ENCODE measurements around the gene CREBRF. TPM values are rescaled to one million over a fixed set of nuclear protein-coding genes. Genes with fewer than 3 reads are reported as not detected.
"Not testable (repeated sequence)": the region's sequence is repeated elsewhere in the genome, so short reads cannot be mapped to it uniquely, and the experiment has no call there.

The CREBRF gene
- total and polyA plus RNA-seq, 2 experiments from 2014 or later: 5.8 to 11.9 TPM

GRCh38 chr5:173103411-173103810, 47.3 kb downstream of the CREBRF start:
- Histone ChIP-seq H3K27me3 (no peaks in the 10 kb centered on the region), H3K36me3 (no peaks in the 10 kb centered on the region), H3K4me1 (ENCODE audit: low read depth) (no peaks in the 10 kb centered on the region), H3K4me3 (no peak overlapping the region), H3K27ac (no peak overlapping the region), H3K9me3 (ENCODE audit: low read depth) (no peaks in the 10 kb centered on the region)
- TF ChIP-seq CTCF (IDR thresholded peaks at IDR 0.05; ENCODE audit: low read depth, low read length): no peak
- DNase-seq (ENCODE audit: low read depth in 1 of 2, low spot score in 1 of 2): no peak

- Histone ChIP-seq H3K9me3 (ENCODE audit: low read depth) (no peaks in the 10 kb centered on the region), H3K27ac (no peak overlapping the region), H3K27me3 (no peaks in the 10 kb centered on the region), H3K4me1 (ENCODE audit: low read depth) (no peaks in the 10 kb centered on the region), H3K36me3 (peaks cover 11% of the 10 kb centered on the region), H3K4me3 (no peak overlapping the region)
- no peak for DNase-seq (ENCODE audit: low read depth in 1 of 2, low spot score in 1 of 2)
- no peak for TF ChIP-seq CTCF (IDR thresholded peaks at IDR 0.05; ENCODE audit: low read depth, low read length)
Observed at GRCh38 chr5:173108914-173109313, 52.8 kb downstream of the CREBRF start.

DNA sequence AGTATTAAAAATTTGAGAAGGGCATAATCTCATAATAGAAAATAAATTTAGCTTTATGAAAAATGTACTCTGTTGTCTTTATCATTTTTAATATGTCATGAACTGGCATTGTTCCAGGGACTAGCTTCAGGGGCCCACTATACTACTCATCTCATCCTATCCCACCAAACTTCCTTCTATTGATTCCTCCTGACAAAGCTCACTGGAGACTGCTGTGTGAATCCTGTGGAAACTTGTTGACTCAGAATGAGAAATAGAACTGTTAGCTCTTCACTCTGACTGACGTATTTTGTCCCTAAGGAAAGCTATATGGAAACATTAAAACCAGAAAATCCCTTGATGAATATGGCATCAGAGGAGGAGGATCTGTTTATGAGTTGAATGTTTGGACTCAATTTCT, 58.4 kb downstream of the CREBRF start:
- no peaks in the 10 kb centered on the region for H3K27me3 ChIP-seq
- H3K27ac ChIP-seq: no peak overlapping the region
- no peak for DNase-seq (ENCODE audit: low read depth in 1 of 2, low spot score in 1 of 2)
- peaks cover 13% of the 10 kb centered on the region for H3K36me3 ChIP-seq
- no peak overlapping the region for H3K4me3 ChIP-seq
- TF ChIP-seq CTCF (IDR thresholded peaks at IDR 0.05; ENCODE audit: low read depth, low read length): no peak
- no peaks in the 10 kb centered on the region for H3K4me1 ChIP-seq (ENCODE audit: low read depth)
- H3K9me3 ChIP-seq (ENCODE audit: low read depth): no peaks in the 10 kb centered on the region

GRCh38 chr5:173119719-173120118, 63.6 kb downstream of the CREBRF start:
- no peaks in the 10 kb centered on the region for H3K9me3 ChIP-seq (ENCODE audit: low read depth)

DNA sequence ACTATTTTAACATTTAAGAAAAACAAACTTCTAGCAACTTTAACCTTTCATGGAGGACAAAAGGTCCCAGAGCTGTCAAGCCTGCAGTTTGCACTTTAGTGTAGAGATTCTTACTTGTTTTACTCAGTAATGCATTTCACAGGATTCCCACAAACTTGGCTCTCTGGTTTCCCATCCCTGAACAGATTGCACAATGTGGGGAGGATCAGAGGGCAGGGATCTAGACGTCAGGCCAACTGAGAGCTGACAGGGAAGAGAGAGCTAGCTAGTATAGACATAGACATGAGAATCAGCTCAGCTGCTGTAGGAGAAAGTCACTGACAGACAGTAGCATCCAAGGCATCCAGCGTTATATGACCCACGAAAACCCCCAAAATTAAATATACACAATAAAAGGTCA, 67.3 kb downstream of the CREBRF start:
- H3K4me1 ChIP-seq (ENCODE audit: low read depth): no peaks in the 10 kb centered on the region
- H3K27ac ChIP-seq: no peak overlapping the region
- H3K36me3 ChIP-seq: no peaks in the 10 kb centered on the region
- H3K9me3 ChIP-seq (ENCODE audit: low read depth): no peaks in the 10 kb centered on the region
- no peak overlapping the region for H3K4me3 ChIP-seq
- peak in 1 of 2 donors; percentile 86 for DNase-seq (ENCODE audit: low read depth in 1 of 2, low spot score in 1 of 2)
- TF ChIP-seq CTCF (IDR thresholded peaks at IDR 0.05; ENCODE audit: low read depth, low read length): no peak
- H3K27me3 ChIP-seq: no peaks in the 10 kb centered on the region

More at GRCh38 chr5:173119719-173120118, 63.6 kb downstream of the CREBRF start:
- Histone ChIP-seq H3K36me3 (no peaks in the 10 kb centered on the region), H3K4me3 (no peak overlapping the region), H3K27ac (no peak overlapping the region), H3K27me3 (no peaks in the 10 kb centered on the region), H3K4me1 (ENCODE audit: low read depth) (no peaks in the 10 kb centered on the region)
- no peak for TF ChIP-seq CTCF (IDR thresholded peaks at IDR 0.05; ENCODE audit: low read depth, low read length)
- DNase-seq (ENCODE audit: low read depth in 1 of 2, low spot score in 1 of 2): no peak

GRCh38 chr5:173132166-173132565, 76.0 kb downstream of the CREBRF start:
- H3K9me3 ChIP-seq (ENCODE audit: low read depth); H3K4me1 ChIP-seq (ENCODE audit: low read depth); H3K27me3 ChIP-seq; H3K27ac ChIP-seq; DNase-seq (ENCODE audit: low read depth in 1 of 2, low spot score in 1 of 2); H3K36me3 ChIP-seq; H3K4me3 ChIP-seq: not testable (repeated sequence)

All from cardiac muscle cell (in vitro differentiated cells and primary cell).